HG03442 (cell line): ENCODE results near the gene CLBA1.
A peak's percentile ranks its signal among the peaks of the same experiment; 100 is the strongest.
"Not testable (repeated sequence)": the region's sequence is repeated elsewhere in the genome, so short reads cannot be mapped to it uniquely, and the experiment has no call there.

Experiments used
- ATAC-seq: cut with Tn5 transposase; IDR thresholded peaks from one replicate; pipeline ENCODE4 v1.9.1; 2021; ENCODE audit warnings: mild to moderate bottlenecking, moderate library complexity; ENCODE audit not compliant: unreplicated experiment

The CLBA1 gene

DNA sequence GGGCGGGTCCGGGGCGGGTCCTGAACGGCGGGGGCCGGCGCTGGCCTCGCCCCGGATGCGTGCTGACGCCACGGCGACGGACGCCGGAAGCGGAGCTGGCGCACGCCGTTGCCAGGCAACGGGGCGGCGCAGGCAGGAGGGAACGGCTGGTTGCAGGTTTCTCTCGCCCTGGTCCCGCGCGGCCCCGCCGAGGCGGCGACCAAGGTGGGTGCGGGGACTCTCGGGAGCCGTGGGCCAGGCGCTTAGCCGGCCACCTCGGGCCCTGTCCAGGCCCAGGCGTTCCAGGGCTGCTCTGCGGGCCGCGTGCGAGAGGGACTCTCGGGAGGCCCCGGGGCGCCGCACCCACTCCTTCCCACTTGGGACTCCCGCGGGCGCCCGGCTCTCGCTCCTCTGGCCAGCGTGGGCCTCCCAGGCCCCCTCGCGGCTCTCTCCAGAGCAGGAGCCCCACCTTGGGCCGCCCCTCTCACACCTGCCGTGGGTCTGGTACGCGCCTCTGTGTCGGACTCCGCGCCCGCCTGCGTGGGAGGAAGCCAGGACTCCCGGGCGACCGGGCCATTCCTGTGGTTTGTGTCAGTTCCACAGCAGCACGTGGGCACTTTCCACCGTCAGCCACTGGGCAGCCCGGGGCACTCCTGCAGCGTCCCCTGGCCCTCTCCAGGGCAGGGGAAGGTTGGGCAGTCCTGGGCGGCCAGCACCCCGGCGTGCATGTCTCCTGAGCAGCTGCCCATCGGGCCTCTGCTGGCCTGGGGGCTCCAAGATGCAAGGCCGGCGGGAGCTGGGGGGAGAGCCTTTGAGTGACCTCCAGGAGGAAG is at the start of gene CLBA1:
TSS of gene CLBA1 (plus strand) at position 114 of the 812 bp plus-strand sequence. CDS start at position 758, 644 bp downstream.
- peak; percentile 86 for ATAC-seq

DNA sequence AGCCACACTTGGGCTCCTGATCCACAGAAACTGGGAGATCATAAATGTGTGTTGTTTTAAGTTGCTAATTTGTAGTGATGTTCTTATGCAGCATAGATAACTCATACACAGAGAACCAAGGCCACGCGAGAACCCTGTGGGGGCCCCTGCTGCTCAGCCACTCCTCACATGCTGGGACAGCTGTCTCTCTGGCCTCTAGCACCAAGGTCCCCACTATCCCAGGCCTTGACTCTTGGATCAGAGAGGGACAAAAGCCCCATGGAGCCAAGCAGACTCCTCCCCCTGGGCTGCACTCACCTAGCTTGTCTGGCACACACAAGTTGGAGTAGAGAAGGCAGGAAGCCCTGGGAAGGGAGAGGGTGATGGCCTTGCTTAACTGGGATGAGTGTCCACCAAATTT is 49.6 kb upstream of the CLBA1 start:
- no peak for ATAC-seq

DNA sequence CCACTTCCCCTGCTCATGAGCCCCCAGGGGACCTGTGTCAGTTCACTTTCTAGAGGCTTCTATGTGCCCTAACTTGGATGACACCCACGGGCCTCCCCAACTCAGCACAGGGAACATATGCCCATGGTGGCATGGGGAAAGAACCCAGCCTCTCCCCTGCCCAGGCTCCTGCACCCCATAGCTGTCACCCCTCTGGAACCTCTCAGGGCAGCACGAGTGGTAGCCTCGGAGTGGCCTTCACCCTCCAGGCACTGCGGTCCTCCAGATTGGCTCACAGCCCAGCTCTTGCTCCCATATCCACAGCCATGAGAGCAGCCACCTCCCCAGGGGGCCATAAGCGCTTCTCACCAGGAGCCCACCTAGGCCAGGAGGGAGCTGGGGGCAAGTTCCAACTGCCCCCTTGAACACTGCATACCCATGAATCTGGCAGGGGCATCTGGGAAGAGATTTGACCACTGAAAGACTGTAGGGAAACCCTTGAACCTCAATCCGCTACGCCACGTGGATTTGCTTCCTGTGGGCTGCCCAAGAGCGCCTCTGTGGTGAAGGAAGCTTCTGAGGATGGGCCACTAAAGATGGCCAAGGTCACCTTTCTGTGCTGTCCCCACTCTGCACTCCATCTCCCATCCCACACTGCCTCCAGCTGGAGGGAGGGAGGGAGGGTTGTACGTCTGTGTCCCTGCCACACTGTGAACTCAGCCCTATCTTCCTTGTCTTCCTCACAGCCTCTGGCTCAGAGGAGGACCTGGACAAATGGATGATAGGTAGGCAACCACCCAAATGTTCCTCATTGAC is 49.0 kb upstream of the CLBA1 start:
- ATAC-seq: no peak

DNA sequence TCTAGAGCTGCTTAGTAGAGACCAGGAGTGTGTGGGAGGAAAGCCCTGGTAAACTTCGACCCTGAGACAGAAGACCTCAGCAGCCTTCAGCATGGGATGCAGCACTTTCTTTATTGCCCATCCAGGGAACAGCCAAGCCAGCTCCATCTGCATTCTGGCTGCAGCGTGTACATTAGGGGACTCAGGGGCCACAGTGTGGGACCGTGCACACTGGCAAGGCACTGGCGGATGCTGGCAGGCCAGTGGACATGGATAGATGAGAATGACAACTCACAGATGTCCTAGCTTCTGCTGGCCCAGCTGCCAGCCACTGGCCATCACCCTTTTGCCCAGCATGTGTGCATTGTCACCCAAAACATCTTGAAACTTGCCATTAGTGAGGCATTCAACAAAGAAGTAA is 48.4 kb upstream of the CLBA1 start:
- no peak for ATAC-seq

DNA sequence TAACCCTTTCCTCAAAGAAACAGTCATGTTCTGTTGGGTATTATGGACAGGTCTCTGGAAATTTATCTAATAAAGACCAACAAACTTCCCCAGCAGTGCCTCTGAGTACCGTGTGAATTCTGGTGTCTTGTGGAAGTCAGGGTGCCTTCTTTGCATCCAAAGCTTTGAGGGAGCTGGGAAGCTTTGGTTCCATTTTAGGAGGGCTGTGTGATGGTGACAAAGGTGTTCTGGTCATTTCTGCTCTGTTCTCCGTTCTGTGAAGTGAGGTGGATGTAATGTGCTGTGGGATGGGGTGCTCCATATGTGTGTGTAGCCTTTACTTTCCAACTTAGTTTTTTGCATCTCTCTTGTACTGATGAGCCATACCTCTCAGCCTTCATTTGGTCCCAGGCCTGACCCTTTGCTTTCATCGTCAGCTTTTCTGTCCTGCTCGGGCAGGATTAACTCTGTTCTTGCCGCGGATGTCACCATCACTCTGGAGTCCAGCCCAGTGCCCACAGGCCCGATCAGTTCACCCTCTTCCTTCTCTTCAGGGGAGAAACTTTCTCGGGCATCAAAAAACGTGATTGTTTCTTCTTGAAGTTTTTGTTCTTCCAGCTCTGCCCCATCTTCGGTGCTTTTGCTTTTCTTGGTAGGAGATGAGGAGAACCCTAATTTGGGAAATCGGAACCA is 47.8 kb upstream of the CLBA1 start:
- no peak for ATAC-seq

DNA sequence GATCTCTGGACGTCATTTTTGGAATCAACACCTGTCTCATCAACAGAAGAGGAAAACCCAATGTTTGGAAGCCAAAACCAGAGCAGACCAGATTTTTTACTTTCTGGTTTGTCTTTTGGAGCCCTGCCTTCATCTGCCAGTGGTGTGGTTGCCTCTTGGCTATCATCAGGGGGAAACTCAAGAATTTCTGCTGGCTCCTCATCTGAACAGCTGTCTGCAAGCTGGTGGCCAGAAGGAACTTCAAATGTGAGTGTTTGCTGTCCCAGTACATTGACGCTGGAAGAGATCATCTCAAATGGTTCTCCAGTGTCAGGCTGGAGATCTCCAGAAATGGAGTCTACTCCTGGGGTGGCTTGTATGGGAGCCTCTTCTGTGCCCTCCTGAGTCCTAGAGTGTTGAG is 47.2 kb upstream of the CLBA1 start:
- ATAC-seq: no peak

DNA sequence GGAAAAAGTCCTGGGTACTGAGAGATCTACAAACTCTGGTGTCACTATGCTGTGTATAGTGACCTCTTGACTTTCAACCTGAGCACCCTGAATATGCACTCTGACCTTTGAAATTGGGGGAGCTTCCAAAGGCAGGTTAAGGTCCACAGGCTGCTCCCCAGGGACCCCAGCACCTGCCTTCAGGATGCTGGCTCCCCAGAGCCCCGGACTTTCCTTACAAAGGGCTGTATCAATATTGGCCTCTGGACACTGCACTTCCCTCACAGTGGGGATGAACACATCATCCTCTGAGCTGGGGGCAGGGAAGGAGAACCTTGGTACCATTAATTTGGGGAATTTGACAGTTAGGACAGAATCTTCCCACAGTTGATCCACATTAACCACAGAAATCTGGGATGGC is 46.6 kb upstream of the CLBA1 start:
- ATAC-seq: no peak

DNA sequence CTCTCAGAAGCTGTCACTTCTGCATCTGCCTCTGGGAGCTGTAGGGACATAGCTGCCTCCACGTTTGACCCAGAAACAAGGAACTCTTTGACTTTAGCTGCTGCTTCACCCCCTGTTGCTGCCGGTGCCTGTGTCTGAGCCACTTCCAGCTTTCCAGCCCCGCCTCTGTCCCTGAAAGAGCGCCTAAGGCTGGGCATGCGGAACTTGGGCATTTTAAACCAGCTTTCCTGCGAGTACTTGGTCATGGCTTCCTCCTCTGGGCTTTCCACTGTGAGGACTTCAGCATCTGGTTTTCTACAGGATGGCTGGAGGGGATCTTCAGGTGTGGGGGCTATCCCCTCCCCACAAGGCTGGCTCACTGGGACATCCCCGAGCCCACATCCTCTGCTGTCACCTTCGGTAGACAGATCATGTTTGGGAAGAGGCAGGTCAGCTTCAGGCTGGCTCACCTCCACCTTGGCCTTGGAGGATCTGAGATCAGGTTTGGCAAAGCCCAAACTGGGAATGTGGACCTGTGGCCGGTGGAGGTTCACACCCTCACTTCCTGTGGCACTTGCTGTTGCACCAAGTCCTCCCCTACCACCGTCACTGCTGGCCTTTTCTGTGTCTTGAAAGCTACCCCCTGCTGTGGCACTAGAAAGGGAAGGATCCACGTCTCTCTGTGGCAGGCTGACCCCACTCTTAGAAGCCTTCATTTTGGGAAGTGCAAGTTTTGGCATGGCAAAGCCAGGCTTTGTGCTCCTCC is 45.8 kb upstream of the CLBA1 start:
- ATAC-seq: no peak

DNA sequence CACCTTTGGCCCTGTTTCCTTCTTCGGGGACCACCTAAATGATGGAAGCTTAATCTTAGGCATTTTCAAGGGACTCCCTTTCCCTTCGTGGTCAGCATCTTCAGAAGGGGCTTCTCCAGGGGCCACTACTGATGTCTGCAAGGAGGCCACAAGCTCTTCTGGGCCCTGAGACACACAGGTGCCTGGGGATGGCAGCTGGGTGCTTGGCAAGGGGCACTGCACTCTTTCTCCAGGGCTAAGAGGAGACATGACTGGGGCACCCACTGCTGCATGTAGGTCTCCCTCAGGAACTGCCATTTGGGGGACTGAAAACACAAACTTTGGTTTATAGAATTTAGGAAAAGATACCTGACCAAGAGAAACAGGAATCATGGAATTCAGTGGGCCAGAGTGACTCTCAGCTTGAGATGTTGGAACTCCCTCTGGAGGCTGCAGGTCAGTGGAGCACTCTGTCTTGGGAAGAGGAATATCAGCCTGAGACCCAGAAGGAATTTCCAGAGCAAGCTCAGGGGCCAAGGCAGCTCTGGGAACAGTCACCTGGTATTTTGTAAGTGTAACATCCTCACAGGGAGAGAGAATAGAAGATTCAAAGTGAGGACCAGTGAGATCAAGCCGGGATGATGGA is 45.0 kb upstream of the CLBA1 start:
- ATAC-seq: no peak

DNA sequence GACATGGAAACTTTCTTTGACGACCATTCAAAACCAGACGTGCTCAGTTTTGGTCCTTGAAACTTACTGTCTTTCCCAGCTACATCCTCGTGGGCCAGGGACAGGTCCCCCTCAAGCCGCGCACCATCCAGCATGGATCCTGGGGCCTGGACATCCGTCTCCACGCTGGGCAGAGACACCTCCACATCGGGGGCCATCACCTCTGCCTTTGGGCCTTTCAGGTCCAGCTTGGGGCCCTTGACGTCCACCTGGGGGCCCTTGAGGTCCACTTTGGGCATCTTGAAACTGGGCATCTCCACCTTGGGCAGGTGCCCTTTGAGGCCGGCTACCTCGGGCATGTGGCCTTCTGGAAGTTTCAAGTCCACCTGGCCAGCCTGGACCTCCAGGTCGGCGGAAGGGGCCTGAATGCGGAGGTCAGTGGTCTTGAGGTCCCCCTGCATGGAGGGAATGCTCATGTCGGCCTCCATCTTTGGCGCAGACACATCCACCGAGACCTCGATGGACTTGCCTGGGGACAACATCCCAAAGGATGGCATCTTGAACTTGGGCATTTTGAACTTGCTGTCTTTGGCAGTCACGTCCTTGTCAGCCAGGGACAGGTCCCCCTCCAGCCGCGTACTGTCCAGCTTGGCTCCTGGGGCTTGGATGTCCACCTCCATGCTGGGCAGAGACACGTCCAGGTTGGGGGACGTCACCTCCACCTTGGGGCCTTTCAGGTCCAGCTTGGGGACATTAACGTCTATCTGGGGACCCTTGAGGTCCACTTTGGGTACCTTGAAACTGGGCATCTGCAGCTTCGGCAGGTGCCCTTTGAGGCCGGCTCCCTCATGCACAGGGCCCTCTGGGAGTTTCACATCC is 43.9 kb upstream of the CLBA1 start:
- no peak for ATAC-seq

DNA sequence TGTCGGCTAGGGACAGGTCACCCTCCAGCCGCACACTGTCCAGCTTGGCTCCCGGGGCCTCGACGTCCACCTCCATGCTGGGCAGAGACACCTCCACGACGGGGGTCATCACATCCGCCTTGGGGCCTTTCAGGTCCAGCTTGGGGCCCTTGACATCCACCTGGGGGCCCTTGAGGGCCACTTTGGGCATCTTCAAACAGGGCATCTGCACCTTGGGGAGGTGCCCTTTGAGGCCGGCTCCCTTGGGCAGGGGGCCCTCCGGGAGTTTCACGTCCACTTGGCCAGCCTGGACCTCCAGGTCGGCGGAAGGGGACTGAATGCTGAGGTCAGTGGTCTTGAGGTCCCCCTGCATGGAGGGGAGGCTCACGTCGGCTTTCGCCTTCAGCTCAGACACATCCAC is 43.0 kb upstream of the CLBA1 start:
- ATAC-seq: no peak

DNA sequence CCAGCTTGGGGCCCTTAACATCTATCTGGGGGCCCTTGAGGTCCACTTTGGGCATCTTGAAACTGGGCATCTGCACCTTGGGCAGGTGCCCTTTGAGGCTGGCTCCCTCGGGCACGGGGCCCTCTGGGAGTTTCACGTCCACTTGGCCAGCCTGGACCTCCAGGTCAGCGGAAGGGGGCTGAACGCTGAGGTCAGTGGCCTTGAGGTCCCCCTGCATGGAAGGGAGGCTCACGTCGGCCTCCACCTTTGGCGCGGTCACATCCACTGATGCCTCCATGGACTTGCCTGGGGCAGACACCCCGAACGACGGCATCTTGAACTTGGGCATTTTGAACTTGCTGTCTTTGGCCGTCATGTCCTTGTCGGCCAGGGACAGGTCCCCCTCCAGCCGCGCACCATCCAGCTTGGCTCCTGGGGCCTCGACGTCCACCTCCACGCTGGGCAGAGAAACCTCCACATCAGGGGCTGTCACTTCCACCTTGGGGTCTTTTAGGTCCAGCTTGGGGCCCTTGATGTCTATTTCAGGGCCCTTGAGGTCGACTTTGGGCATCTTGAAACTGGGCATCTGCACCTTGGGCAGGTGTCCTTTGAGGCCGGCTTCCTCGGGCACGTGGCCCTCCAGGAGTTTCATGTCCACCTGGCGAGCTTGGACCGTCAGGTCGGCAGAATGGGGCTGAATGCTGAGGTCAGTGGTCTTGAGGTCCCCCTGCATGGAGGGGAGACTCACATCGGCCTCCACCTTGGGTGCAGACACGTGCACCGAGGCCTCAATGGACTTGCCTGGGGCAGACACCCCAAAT is 42.2 kb upstream of the CLBA1 start:
- not testable (repeated sequence) for ATAC-seq

DNA sequence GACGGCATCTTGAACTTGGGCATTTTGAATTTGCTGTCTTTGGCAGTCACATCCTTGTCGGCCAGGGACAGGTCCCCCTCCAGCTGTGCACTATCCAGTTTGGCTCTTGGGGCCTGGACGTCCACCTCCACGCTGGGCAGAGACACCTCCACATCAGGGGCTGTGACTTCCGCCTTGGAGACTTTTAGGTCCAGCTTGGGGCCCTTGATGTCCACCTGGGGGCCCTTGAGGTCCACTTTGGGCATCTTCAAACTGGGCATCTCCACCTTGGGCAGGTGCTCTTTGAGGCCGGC is 41.6 kb upstream of the CLBA1 start:
- ATAC-seq: not testable (repeated sequence)

DNA sequence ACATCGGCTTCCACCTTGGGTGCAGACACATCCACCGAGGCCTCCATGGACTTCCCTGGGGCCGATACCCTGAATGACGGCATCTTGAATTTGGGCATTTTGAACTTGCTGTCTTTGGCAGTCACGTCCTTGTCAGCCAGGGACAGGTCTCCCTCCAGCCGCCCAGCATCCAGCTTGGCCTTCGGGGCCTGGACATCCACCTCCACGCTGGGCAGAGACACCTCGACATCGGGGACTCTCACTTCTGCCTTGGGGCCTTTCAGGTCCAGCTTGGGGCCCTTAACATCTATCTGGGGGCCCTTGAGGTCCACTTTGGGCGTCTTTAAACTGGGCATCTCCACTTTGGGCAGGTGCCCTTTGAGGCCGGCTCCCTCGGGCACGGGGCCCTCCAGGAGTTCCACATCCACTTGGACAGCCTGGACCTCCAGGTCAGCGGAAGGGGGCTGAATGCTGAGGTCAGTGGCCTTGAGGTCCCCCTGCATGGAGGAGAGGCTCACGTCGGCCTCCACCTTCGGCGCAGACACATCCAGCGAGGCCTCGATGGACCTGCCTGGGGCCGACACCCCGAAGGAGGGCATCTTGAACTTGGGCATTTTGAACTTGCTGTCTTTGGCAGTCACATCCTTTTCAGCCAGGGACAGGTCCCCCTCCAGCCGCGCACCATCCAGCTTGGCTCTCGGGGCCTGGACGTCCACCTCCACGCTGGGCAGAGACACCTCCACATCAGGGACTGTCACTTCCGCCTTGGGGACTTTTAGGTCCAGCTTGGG is 41.0 kb upstream of the CLBA1 start:
- ATAC-seq: not testable (repeated sequence)

DNA sequence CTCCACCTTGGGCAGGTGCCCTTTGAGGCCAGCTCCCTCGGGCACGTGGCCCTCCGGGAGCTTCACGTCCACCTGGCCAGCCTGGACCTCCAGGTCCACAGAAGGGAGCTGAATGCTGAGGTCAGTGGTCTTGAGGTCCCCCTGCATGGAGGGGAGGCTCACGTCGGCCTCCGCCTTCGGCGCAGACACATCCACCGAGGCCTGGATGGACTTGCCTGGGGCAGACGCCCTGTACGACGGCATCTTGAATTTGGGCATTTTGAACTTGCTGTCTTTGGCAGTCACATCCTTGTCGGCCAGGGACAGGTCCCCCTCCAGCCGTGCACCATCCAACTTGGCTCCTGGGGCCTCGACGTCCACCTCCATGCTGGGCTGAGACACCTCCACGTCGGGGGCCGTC is 40.3 kb upstream of the CLBA1 start:
- not testable (repeated sequence) for ATAC-seq

DNA sequence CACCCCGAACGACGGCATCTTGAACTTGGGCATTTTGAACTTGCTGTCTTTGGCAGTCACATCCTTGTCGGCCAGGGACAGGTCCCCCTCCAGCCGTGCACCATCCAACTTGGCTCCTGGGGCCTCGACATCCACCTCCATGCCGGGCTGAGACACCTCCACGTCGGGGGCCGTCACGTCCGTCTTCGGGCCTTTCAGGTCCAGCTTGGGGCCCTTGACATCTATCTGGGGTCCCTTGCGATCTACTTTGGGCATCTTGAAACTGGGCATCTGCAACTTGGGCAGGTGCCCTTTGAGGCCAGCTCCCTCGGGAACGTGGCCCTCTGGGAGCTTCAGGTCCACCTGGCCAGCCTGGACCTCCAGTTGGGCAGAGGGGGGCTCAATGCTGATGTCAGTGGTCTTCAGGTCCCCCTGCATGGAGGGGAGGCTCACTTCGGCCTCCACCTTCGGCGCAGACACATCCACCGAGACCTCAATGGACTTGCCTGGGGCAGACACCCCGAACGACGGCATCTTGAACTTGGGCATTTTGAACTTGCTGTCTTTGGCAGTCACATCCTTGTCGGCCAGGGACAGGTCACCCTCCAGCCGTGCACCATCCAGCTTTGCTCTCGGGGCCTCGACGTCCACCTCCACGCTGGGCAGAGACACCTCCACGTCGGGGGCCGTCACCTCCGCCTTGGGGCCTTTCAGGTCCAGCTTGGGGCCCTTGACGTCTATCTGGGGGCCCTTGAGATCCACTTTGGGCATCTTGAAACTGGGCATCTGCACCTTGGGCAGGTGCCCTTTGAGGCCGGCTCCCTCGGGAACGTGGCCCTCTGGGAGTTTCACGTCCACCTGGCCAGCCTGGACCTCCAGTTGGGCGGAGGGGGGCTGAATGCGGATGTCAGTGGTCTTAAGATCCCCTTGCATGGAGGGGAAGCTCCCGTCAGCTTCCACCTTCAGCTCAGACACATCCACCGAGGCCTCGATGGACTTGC is 39.3 kb upstream of the CLBA1 start:
- not testable (repeated sequence) for ATAC-seq

DNA sequence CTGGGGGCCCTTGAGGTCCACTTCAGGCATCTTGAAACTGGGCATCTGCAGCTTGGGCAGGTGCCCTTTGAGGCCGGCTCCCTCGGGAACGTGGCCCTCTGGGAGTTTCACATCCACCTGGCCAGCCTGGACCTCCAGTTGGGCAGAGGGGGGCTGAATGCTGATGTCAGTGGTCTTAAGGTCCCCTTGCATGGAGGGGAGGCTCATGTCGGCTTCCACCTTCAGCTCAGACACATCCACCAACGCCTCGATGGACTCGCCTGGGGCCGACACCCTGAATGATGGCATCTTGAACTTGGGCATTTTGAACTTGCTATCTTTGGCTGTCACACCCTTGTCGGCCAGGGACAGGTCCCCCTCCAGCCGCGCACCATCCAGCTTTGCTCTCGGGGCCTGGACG is 38.4 kb upstream of the CLBA1 start:
- ATAC-seq: not testable (repeated sequence)
